ENCODE results near the gene MAGI2.

The MAGI2 gene

GRCh38 chr7:78450706-78451105, 1002.8 kb downstream of the MAGI2 start:
- DNase-seq = no peak

- no peak for DNase-seq
These were observed 1004.6 kb downstream of the MAGI2 start for GRCh38 chr7:78448911-78449310.

- no peak for DNase-seq
These were observed 1009.2 kb downstream of the MAGI2 start for GRCh38 chr7:78444267-78444666.

GRCh38 chr7:78443811-78444210, 1009.7 kb downstream of the MAGI2 start:
- no peak for DNase-seq

GRCh38 chr7:78441737-78442136, 1011.7 kb downstream of the MAGI2 start:
- DNase-seq = no peak

GRCh38 chr7:78438433-78438832, 1015.0 kb downstream of the MAGI2 start:
- no peak for DNase-seq

GRCh38 chr7:78437118-78437517, 1016.3 kb downstream of the MAGI2 start:
- DNase-seq = no peak

GRCh38 chr7:78435355-78435754, 1018.1 kb downstream of the MAGI2 start:
- DNase-seq = no peak

- no peak for DNase-seq
These were observed 1019.2 kb downstream of the MAGI2 start for GRCh38 chr7:78434281-78434680.

- no peak for DNase-seq
These were observed 1020.0 kb downstream of the MAGI2 start for GRCh38 chr7:78433421-78433820.

- DNase-seq = no peak
These were observed 1023.6 kb downstream of the MAGI2 start for GRCh38 chr7:78429878-78430277.

GRCh38 chr7:78427209-78427608, 1026.3 kb downstream of the MAGI2 start:
- no peak for DNase-seq

GRCh38 chr7:78420001-78420400, 1033.5 kb downstream of the MAGI2 start:
- no peak for DNase-seq

- DNase-seq = no peak
These were observed 1036.2 kb downstream of the MAGI2 start for GRCh38 chr7:78417180-78417853.

- DNase-seq = no peak
These were observed 1039.9 kb downstream of the MAGI2 start for GRCh38 chr7:78413568-78413967.

GRCh38 chr7:78412216-78412858, 1041.1 kb downstream of the MAGI2 start:
- DNase-seq = no peak

- no peak for DNase-seq
These were observed 1046.4 kb downstream of the MAGI2 start for GRCh38 chr7:78407031-78407430.

GRCh38 chr7:78406531-78406930, 1046.9 kb downstream of the MAGI2 start:
- DNase-seq = no peak

- DNase-seq = no peak
These were observed 1051.4 kb downstream of the MAGI2 start for GRCh38 chr7:78402096-78402495.

GRCh38 chr7:78400038-78400437, 1053.4 kb downstream of the MAGI2 start:
- DNase-seq = no peak

GRCh38 chr7:78399033-78399769, 1054.3 kb downstream of the MAGI2 start:
- DNase-seq = no peak

- DNase-seq = no peak
These were observed 1054.9 kb downstream of the MAGI2 start for GRCh38 chr7:78398576-78398975.

GRCh38 chr7:78398081-78398480, 1055.4 kb downstream of the MAGI2 start:
- no peak for DNase-seq

- DNase-seq = no peak
These were observed 1057.3 kb downstream of the MAGI2 start for GRCh38 chr7:78396210-78396609.

Data from activated CD8-positive, alpha-beta memory T cell treated with anti-CD3 and anti-CD28 coated beads, Interleukin-2, amount 50 U/mL, for 4 hours (primary cell).